NCI-H526 (cell line): ENCODE data around the gene SEC23A.
A peak's percentile ranks its signal among the peaks of the same experiment; 100 is the strongest.
"Not testable (repeated sequence)": the region's sequence is repeated elsewhere in the genome, so short reads cannot be mapped to it uniquely, and the experiment has no call there.

Experiments
- DNase-seq, 2 experiments: peaks; one replicate each; lab custom pipeline; 2025; lab: John Stamatoyannopoulos, UW

The SEC23A gene

GRCh38 chr14:39091716-39092115 is 11.3 kb downstream of the SEC23A start:
- no peak for DNase-seq

GRCh38 chr14:39090548-39091111 is 12.4 kb downstream of the SEC23A start:
- DNase-seq = no peak

- no peak for DNase-seq
Observed at GRCh38 chr14:39087493-39087892, 15.5 kb downstream of the SEC23A start.

GRCh38 chr14:39085933-39086332 is 17.1 kb downstream of the SEC23A start:
- peak; percentile 7 to 26 for DNase-seq

GRCh38 chr14:39083127-39083526 is 19.9 kb downstream of the SEC23A start:
- no peak for DNase-seq

GRCh38 chr14:39080886-39081285 is 22.1 kb downstream of the SEC23A start:
- no peak for DNase-seq

- DNase-seq = no peak
Observed at GRCh38 chr14:39071096-39071495, 31.9 kb downstream of the SEC23A start.

GRCh38 chr14:39069923-39070322 is 33.1 kb downstream of the SEC23A start:
- no peak for DNase-seq

GRCh38 chr14:39069169-39069805 is 33.7 kb downstream of the SEC23A start:
- not testable (repeated sequence) for DNase-seq

- DNase-seq = no peak
Observed at GRCh38 chr14:39060818-39061437, 42.1 kb downstream of the SEC23A start.

GRCh38 chr14:39055786-39056474 is 47.1 kb downstream of the SEC23A start:
- DNase-seq = no peak

- not testable (repeated sequence) for DNase-seq
Observed at GRCh38 chr14:39052869-39053454, 50.1 kb downstream of the SEC23A start.

- DNase-seq = no peak
Observed at GRCh38 chr14:39050389-39050788, 52.6 kb downstream of the SEC23A start.

GRCh38 chr14:39045889-39046288 is 57.1 kb downstream of the SEC23A start:
- DNase-seq = not testable (repeated sequence)

GRCh38 chr14:39043352-39043943 is 59.6 kb downstream of the SEC23A start:
- DNase-seq = no peak

GRCh38 chr14:39040529-39040928 is 62.5 kb downstream of the SEC23A start:
- DNase-seq = no peak

- DNase-seq = no peak
Observed at GRCh38 chr14:39038542-39038941, 64.5 kb downstream of the SEC23A start.

GRCh38 chr14:39036760-39037159 is 66.3 kb downstream of the SEC23A start:
- no peak for DNase-seq

- no peak for DNase-seq
Observed at GRCh38 chr14:39035336-39035735, 67.7 kb downstream of the SEC23A start.

GRCh38 chr14:39034481-39035296 is 68.3 kb downstream of the SEC23A start:
- DNase-seq = peak in 1 of 2 experiments; percentile 61

- no peak for DNase-seq
Observed at GRCh38 chr14:39033371-39033770, 69.7 kb downstream of the SEC23A start.
